GM11168 (cell line): Measurements from ENCODE around the gene KRT15.

Source experiments
- in situ Hi-C: fragments of 300-500 bp; cut with MboI; formaldehyde crosslinking; loops from one replicate; pipeline ENCODE4 v1.12.0; 2022; ENCODE audit warnings: low sequenced_read_pairs; ENCODE audit not compliant: unreplicated experiment

Gene KRT15

DNA sequence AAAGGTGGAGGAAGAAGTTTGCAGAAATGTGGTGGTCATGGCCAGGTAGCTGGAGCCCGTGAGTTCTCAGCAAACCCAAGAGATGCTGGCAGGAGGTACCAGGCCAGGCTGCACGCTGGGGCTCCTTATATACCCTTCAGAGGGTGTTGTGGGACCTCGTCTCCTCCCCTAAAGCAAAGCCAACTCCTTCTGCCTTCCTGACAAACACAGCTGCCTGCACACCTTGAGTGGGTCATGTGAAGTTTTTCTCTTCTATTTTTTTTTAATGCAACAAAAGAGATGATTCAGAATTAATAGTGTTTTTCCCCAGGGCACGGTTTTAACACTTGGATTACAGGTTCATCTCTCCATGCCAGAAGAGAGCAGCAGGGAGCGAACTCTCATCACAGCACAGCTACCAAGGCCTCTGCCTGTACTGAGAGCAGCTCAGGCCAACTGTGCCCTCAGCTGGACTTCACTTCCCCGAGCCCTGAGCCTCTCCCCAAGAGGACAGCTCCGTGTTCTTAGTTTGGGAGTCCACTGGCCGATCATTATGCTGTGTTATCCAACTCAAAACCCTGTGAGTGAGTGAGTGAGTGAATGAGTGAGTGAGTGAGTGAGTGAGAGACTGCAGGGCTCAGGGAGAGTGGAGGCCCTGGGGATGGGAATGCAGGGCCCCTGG is at the start of gene KRT15:
TSS of gene KRT15 (minus strand) at position 102 of the 661 bp plus-strand sequence. CDS start at position 39, 63 bp downstream.
- in situ Hi-C loops, result no loop called here

DNA sequence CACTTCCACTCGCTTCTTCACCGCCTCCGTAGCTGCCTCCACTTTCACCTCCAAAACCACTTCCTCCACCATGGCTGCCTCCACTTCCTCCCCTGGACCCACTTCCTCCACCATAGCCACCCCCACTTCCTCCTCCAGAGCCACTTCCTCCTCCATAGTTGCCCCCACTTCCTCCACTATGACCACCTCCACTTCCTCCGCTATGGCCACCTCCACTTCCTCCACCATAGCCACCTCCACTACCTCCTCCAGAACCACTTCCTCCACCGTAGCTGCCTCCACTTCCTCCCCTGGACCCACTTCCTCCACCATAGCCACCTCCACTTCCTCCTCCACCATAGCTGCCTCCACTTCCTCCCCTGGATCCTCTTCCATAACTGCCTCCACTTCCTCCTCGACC is 48.6 kb upstream of the KRT15 start:
- in situ Hi-C loops, result no loop called here

DNA sequence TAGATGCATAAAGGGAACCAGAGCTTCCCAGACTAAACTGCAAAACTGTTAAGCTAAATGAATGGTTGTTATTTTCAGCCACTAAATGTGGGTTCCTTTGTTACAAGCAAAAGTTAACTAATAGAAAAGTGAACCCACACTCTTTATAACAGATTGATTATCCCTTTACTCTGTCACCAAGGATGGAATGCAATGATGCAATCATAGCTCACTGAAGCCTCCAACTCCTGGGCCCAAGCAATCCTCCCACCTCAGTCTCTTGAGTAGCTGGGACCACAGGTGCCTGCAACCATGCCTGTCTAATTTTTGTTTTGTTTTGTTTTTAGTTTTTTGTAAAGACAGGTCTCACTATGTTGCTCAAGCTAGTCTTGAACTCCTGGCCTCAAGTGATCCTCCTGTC is 46.6 kb upstream of the KRT15 start:
- in situ Hi-C loops, result no loop called here

DNA sequence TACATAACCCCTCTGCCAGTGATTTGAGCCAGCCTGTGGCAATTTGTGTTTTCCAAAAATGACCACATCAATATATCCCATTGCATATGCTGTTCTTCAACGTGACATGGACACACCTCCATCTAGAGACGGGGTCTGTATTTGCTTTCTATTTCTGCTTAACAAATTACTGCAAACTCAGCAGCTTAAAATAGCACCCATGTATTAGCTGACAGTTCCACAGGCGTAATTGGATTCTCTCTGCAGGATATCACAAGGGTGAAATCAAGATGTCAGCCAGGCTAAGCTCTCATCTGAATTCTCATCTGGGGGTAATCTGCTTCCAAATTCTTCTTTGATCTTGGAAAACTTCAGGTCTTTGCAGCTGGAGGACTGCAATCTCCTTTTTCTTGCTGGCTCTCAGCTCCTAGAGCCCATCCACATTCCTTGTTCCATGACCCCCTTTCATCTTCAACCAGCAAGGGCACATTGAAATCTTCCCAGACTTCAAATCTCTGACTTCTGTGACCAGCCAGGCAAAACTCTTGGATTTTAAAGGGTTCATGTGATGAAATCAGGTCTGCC is 45.0 kb upstream of the KRT15 start:
- in situ Hi-C loops, result no loop called here

DNA sequence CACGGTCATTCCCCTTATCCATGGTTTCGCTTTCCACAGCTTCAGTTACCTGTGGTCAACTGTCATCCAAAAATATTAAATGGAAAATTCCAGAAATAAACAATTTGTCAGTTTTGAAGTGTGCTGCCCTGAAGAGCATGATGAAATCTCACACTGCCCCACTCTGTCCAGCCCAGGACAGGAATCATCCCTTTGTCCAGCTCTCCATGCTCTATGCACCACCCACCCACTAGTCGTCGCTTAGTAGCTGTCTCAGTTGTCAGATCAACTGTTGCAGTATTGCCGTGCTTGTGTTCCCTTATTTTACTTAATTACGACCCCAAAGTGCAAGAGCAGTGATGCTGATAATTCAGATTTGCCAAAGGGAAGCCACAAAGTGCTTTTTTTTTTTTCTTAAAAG is 42.9 kb upstream of the KRT15 start:
- in situ Hi-C loops, result no loop called here

DNA sequence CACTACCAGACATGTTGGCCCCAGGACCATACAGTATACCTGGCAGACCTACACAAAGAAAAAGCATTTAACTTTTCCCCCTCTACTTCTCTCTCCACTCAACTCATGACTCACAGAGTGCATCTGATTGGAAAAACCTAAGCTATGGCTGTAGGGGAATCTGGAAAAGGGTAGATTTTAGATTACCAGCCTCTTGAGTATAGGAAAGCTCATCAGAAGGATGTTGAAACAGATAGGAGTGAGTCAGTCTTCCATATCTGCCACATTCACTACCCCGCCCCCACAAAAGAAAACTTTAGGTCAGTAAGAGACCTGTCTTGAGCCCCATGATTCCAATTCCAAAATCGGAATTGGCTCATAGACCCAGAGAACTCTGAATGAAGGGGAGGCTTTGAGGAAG is 40.9 kb upstream of the KRT15 start:
- in situ Hi-C loops, result no loop called here

DNA sequence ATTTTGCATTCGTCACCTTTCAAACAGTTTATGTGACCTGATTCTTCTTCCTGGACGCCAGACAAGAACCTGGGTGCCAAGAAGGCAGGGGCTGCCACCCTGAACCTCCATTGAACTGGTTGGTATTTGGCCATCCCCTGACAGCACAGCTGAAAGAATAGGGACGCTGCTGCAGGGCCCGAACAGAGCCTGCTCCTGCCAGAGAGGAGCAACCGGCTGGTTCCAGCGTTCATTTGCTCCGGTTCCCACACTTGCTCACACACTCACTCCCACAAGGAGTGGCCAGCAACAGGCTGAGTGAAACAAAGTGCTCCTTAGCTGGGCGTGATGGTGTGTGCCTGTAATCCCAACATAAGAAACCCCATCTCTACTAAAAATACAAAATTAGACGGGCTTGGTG is 38.2 kb upstream of the KRT15 start:
- in situ Hi-C loops, result no loop called here

DNA sequence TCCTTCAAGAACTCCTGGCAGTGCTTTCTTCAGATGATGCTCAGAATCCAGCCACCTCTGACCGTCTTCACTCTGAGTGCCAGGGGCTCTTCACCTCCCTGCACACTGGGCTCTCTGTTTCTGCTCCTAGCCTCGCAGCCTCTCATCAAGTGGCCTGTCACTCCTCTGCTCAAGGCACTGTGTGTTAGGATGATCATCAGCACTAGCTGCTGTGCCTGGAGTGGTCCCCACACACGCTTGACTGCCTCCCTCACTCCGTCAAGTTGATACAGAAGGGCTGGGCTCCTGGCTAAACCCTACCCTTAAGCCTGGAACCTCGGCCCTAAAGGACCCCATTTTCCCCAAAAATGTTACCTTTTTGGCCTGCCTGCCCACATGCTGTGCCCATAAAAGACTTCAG is 37.6 kb upstream of the KRT15 start:
- in situ Hi-C loops, result no loop called here

DNA sequence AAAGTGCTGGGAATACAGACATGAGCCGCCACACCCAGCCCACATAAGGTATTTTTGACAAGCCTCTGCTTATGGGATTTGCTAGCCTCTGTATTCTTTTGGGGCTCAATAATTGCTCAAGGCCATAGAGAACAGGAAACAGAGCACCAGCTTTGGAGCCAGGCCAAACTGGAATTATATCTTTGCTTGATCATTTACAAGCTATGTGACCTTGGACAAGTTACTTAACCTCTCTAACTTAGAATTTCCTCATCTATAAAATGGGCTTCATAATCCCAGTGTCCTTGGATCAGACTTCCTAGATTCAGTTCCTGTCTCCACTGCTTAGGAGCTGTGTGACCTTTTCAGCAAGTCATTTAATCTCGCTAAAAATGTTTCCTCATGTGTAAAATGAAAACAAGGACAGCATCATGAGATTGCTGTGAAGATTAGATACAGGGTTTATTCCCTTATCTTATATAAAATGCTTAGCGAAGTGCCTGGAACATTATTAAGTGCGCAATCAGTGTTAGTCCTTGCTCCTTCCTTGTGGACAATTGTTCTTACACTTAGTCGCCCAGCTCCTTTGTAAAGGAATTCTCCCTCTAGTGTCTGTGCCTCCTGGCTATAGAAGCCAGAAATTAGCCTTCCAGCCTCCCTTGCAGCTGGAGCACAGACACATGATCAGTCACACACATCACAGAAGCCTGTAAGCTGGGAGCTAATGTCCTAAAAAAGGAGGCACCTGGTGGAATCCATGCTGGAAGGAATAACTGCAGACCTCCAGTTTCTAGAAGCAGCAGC is 36.6 kb upstream of the KRT15 start:
- in situ Hi-C loops, result no loop called here

DNA sequence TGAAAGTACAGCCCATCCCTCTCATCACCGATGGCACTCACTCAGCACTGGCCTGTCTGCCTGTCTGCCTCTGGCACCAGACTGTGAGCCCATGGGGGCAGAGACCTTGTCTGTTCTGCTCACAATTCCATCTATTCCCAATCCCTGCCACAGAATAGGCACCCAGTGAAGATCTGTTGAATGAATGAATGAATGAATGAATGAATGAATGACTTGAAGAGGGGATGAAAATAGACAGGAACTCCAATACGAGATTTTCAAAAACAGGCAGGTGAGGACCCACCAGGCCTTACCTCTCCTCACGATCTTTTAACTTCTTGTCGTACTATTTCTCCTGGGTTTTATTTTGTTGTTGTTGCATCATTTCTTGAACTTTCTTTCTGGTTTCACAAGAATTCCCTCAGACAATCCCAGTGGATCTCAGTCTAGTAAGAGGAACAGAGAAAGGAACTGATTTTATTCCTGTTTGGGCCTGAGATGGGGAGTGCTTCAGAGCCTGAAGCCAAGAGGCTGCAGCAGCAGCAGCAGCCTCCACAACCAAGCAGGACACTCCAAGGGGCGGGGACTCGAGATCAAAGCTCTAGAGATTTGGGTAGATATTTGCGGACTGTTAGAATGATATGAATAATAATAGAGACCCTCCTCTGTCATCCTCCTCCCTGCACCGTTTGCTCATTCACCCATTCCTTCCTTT is 35.4 kb upstream of the KRT15 start:
- in situ Hi-C loops, result no loop called here

DNA sequence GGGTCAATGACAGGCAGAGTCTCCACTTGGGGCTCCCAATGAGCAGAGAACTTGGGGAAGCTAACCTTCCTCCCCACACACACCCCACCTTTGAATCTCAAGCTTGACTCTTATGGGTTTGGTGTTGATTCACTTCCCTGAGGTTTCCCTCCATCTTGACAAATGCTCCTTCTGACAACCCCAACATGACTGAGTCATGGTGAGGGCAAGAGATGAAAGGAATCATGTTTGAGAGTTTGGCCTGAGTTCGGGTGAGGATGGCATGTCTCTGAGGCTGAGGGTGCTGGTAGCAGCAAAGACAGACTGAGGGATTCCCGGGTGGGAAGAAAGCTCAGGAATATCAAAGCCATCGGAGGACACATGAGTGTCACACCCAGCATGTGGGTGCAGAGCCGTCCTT is 34.5 kb upstream of the KRT15 start:
- in situ Hi-C loops, result no loop called here

DNA sequence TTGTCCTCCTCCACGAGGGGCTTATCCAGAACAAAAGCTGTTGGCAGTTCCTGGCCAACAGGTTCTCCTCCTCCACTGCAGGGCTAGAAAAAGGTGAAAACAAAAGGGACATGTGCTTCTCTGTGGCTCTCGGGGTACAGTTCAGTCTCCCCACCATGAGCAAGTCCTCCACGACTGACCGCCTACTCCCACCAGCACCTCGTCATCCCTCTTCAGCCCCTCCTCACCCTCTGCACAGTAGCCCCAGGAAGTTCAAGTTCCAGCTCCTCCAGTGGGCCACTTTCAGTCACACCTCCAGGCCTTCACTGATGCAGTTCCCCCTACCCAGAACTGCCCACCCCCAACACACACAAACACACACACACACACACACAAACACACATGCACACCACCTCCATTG is 33.8 kb upstream of the KRT15 start:
- in situ Hi-C loops, result no loop called here

DNA sequence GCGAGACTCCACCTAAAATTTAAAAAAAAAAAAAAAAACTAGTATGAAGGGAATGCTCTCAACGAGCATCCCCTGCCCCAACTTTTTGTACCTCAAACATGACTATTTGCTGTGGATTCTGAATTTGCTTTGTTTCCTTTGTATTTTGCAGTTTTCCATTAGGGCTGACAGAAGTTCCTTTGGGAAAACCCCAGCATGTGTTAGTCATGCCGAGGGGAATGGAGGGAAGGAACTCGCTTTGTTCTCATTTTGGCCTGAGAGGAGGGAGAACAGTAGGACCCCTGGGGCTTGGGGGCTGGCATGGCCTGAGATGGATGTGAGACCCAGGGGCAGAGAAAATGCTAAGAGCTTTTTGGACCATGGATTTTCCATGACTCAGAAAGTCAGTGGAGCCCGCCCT is 32.7 kb upstream of the KRT15 start:
- in situ Hi-C loops, result no loop called here

DNA sequence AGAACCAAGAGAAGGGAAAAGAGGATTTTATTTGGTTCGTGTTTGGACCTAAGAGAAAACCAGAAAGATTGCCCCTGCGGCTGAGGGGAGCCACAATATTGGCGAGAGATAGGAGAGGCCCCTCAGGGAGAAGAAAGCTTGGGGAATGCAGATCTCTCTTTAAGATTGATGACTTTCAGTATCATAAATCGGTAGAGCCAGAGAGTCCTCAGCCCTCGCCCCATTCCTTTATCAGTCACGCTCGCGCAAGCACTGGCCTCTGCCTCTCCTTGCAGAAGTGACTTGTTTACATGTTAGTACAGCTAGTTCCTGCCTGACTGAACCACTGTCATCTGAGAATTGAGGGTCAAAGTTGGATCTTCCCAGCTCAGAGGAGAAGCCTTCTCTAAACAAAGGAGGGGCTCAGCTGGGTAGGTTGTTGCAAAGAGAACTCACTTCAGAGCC is 30.9 kb upstream of the KRT15 start:
- in situ Hi-C loops, result no loop called here

DNA sequence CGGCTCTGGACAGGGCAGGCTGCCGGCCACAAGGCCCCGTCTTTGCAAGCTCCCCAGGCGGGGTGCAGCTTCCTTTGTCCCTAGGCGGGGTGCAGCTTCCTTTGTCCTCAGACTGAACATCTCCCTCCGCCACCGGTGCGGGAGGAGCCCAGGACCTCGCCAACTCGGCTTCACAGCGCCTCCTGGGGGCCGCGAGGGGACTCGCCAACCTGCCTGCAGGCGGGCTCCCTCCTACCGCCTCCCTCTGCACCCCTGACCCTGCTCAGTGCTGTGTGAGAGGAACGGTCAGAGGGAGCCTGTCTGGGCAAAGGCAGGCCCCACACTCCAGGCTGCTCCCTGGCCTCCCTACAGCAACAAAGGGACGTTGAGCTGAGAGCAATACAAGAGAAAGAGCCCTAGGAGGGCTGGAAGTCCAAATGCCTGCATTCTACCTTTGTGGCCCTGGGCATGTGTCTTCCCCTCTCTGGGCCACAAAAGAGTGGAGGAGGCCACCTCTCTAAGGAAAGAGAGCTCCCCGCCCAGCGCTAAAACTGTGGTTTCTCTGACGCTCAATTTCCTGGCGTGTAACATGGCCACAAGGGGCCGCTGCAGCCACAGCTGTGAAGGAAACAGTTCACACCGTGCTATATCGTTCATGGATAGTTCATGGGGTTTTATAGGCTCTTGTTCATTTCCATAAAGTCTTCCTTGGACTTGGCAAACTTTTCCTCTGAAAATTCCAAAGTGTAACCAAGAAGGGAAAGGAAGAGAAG is 30.3 kb upstream of the KRT15 start:
- in situ Hi-C loops, result no loop called here

DNA sequence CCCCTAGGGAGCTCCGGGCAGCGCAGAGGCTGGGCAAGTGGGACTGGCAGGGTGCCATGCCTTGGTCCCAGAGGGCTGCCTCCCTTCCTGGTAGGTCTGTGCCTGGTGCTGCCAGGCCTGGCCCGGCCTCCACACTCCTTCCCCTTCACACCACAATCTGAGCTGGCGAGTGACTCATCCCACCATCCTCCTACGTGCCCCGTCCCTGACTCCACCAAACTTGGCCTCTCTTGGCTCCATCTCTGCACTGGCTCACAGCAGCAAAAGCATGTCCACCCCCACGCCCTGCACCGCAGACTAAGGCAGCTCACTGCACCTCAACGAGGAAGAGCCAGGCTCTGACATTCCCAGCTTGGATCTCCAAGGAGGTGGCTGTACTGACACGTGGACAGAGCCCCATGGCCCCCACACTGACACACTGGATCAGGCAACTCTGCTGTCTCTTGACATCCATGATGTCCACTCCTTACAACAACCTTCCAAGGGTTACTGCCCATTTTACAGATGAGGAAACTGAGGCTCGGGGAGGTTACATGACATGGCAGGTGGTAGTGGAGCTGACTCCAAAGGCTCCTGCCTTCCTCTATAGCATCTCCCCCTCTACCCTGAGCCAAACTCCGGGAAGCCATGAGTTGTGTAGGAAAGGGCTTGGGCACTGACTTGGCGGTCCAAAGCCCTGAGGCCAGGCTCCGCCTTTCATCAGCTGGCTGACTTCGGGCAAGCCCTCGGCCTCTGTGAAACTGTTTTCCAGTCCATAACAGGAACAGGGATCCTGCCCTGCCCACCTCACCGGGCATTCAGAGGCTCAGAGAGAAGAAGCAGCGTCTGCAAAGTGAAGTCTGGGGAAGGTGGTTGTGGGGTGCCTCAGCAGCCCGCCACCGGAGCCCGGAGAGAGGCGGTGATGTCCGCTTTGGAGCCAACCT is 29.5 kb upstream of the KRT15 start:
- in situ Hi-C loops, result no loop called here

DNA sequence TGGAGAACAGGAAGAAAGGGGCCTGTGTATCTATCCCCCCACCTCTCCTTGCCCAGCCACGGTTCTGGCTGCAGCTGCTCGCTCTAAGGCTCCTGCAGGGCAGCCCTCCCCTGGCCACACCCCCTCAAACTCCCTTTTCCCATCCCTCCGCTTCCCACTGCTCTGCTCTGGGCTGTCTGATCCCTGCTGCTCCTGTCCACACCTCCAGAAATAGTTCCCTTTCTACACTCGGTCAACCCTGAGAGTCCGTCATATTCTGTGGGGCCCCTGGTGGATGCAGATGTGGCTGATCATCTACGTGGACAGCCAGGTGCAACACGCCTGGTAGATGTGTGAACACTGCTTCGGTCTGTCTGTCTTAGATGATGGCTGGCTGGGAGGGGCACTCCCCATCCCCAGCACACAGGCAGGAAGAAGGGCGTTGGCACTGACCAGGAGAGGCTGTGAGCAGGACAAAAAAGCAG is 28.7 kb upstream of the KRT15 start:
- in situ Hi-C loops, result no loop called here

DNA sequence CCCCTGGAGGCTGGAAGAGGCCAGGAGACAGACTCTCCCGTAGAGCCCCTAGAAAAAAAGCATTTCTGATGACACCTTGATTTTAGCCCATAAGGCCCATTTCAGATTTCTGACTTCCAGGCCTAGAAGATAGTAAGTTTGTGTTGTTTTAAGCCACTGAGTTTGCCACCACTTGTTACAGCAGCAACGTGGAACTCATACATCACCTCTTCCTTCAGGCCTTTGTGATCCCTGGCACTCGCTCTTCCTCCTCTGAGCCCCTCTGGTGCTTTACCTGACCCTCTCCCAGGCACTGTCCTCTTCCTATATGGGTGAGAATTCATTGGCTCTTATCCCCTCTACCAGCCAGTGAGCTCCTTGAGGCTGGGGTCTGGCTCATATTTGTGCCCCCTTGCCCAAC is 28.1 kb upstream of the KRT15 start:
- in situ Hi-C loops, result no loop called here

DNA sequence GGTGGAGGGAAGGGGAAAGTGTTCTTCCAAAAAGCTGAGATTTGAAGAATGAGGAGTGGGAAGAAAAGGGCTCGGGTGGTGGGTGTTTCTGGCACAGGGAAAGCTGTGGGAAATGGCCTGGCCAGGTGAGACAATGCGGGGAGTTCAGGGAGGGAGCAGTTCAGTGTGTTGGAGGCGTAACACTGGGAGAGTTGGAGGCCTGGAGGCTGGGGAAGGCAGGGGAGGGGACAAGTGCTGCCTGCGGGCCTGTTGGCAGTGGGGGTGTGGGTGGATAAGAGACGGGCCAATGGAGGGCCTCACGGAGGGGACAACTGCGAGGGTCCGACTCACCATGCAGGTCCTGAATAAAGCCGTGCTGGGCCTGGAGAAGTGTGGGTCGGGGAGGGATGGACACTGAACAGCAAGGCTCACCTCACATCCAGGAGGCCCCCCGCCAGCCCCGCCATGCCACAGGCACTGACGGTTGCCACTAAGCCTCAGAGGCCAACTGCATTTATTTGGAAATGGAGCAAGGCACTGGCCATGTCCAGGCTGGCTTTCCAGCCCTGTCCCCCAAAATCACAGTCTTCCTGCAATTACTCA is 27.2 kb upstream of the KRT15 start:
- in situ Hi-C loops, result no loop called here
